Thymus (tissue), 11 donors: Measurements from ENCODE around the gene OSCP1. TPM values are rescaled to one million over a fixed set of nuclear protein-coding genes. Genes with fewer than 3 reads are reported as not detected.

Experiments used
- DNase-seq, 9 donors: peaks; one replicate each; pipeline ENCODE4 v3.0.0-alpha.2; 2013; ENCODE audit warnings: low spot score in 9 of 9, low read depth in 6 of 9, missing footprints in 1 of 9
- H3K27ac ChIP-seq, 2 donors: one replicate each; pipeline ENCODE4 v1.5.1; 2013; ENCODE audit warnings: control low read depth in 1 of 2, low read depth in 1 of 2, low read length in 1 of 2, mild to moderate bottlenecking in 1 of 2, moderate library complexity in 1 of 2
- H3K27me3 ChIP-seq, 2 donors: one replicate each; pipeline ENCODE4 v1.5.1; 2013; ENCODE audit warnings: low read length in 1 of 2; ENCODE audit not compliant: control insufficient read depth in 2 of 2, insufficient read depth in 1 of 2
- H3K36me3 ChIP-seq, 2 donors: one replicate each; pipeline ENCODE4 v1.5.1; 2013; ENCODE audit warnings: low read length in 1 of 2, mild to moderate bottlenecking in 1 of 2, moderate library complexity in 1 of 2; ENCODE audit not compliant: control insufficient read depth in 2 of 2, insufficient read depth in 2 of 2
- H3K4me1 ChIP-seq, 2 donors: one replicate each; pipeline ENCODE4 v1.5.1; 2013; ENCODE audit warnings: low read length in 2 of 2; ENCODE audit not compliant: control insufficient read depth in 2 of 2, insufficient read depth in 2 of 2
- H3K4me3 ChIP-seq, 2 donors: one replicate each; pipeline ENCODE4 v1.5.1; 2013; ENCODE audit warnings: low read length in 2 of 2, control low read depth in 1 of 2, mild to moderate bottlenecking in 1 of 2
- H3K9me3 ChIP-seq, 2 donors: one replicate each; pipeline ENCODE4 v1.5.1; 2013; ENCODE audit warnings: low read length in 1 of 2, mild to moderate bottlenecking in 1 of 2; ENCODE audit not compliant: control insufficient read depth in 2 of 2, insufficient read depth in 1 of 2
- WGBS: extraction: QIAGEN DNeasy Blood & Tissue Kit; methylation state at CpG from one replicate; pipeline ENCODE4 v1.1.7; 2013; 5-methylcytosine and 5-hydroxymethylcytosine counted together
- polyA plus RNA-seq: library from polyadenylated mRNA; stranded (reverse); fragments of 200-250 nt; gene quantifications from one replicate; pipeline ENCODE4 v1.2.3, GENCODE V29; 2013
- total RNA-seq: library from RNA; stranded (reverse); fragments of 120-200 nt; gene quantifications from one replicate; pipeline ENCODE4 v1.2.4, GENCODE V29; 2013
- donor health status: healthy.

The OSCP1 gene
- total and polyA plus RNA-seq, 2 donors, result 4.0 to 4.8 TPM

DNA sequence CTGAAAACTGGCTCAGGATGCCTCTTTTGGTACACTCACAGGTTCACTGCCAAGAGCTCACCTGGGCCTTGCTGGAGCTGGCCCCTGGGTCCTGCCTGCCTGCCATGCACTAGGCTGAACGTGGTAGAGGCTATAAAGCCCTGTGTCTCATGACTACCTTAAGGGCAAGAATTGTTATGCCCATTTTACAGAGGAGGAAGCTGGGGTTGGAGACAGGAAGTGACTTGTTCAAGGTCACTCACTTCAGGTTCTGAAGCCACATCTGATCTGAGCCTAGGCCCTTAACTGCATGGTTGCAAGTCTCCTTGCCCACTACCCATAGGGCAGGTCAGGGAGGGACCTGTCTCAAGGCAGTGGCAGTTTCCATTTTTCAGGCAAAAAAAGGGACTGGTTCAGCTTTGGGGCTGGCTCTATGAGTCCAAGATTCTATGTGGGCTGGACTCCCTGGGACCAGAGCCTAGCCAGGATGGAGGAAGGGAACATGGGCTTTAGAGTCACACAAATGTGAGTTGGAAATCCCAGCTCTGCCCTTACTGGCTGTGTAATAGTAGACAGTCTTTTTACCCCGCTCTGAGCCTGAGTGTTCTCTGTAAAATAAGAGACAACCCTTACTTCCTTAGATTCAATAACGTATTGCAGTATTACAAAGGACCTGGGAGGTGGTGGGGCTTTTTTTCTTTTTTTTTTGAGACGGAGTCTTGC is 72.3 kb downstream of the OSCP1 start:
- Histone ChIP-seq H3K4me3 (no peak overlapping the region), H3K36me3 (no peaks in the 10 kb centered on the region), H3K27me3 (no peaks in the 10 kb centered on the region), H3K4me1 (peaks cover 5 to 28% of the 10 kb centered on the region in 2 donors), H3K27ac (peak overlapping the region in 1 of 2 donors; percentile 6), H3K9me3 (no peaks in the 10 kb centered on the region)
- whole genome bisulfite sequencing, result 89% methylated on average over 4 of the region's 4 CpGs
- DNase-seq, result no peak

DNA sequence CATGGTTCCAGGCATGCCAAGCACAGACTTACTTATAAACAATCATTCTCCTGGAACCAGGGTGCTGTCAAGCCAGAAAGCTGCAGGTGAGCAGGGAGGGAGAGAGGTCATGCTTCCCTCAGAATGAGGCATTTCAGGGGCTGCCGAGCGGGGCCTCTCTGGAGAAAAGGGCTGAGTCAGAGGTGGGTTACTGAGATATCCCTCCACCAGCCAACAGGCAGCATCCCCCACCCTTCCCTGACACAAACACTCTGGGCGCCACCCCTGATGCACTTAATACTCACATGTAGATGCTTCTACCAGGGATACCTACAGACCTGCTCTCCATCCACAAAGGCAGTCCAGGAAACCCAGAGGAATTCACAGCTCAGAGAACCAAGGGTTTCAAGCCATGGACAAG is 77.6 kb downstream of the OSCP1 start:
- WGBS, result 64% methylated on average over 3 of the region's 3 CpGs
- H3K36me3 ChIP-seq, result no peaks in the 10 kb centered on the region
- no peaks in the 10 kb centered on the region for H3K9me3 ChIP-seq
- H3K4me1 ChIP-seq, result peaks cover 8 to 51% of the 10 kb centered on the region in 2 donors
- no peak overlapping the region for H3K4me3 ChIP-seq
- no peaks in the 10 kb centered on the region for H3K27me3 ChIP-seq
- no peak for DNase-seq
- H3K27ac ChIP-seq, result peak overlapping the region in 1 of 2 donors; percentile 36

GRCh38 chr1:36369061-36369861 is 81.0 kb downstream of the OSCP1 start:
- no peaks in the 10 kb centered on the region for H3K36me3 ChIP-seq
- no peaks in the 10 kb centered on the region for H3K9me3 ChIP-seq
- DNase-seq, result peak in 7 of 9 donors; percentile 56 to 91 (median 84)
- no peaks in the 10 kb centered on the region for H3K27me3 ChIP-seq
- 55% methylated on average over 7 of the region's 7 CpGs for WGBS
- no peak overlapping the region for H3K4me3 ChIP-seq
- peak overlapping the region in 1 of 2 donors; percentile 35 for H3K27ac ChIP-seq
- H3K4me1 ChIP-seq, result peaks cover 19 to 63% of the 10 kb centered on the region in 2 donors

Other genes with a start within 250 kb of the OSCP1 start
- gene THRAP3, start 226.0 kb downstream of the OSCP1 start, total RNA-seq, result 80.9 TPM
- gene THRAP3, start 226.0 kb downstream of the OSCP1 start, polyA plus RNA-seq, result 47.6 TPM
- gene SH3D21, start 144.1 kb downstream of the OSCP1 start, total RNA-seq, result 1.3 TPM
- 6.0 TPM for gene SH3D21, start 144.1 kb downstream of the OSCP1 start, polyA plus RNA-seq
- gene EVA1B, start 126.8 kb downstream of the OSCP1 start, total RNA-seq, result 15.5 TPM
- 11.2 TPM for gene EVA1B, start 126.8 kb downstream of the OSCP1 start, polyA plus RNA-seq
- 17.6 TPM for gene STK40, start 64.5 kb downstream of the OSCP1 start, total RNA-seq
- 20.7 TPM for gene STK40, start 64.5 kb downstream of the OSCP1 start, polyA plus RNA-seq
- gene LSM10, start 52.5 kb downstream of the OSCP1 start, total RNA-seq, result 14.2 TPM
- gene LSM10, start 52.5 kb downstream of the OSCP1 start, polyA plus RNA-seq, result 44.2 TPM
- gene MRPS15, start 13.9 kb upstream of the OSCP1 start, total RNA-seq, result 60.4 TPM
- gene MRPS15, start 13.9 kb upstream of the OSCP1 start, polyA plus RNA-seq, result 80.7 TPM
- 3.7 TPM for gene CSF3R, start 32.5 kb upstream of the OSCP1 start, total RNA-seq
- gene CSF3R, start 32.5 kb upstream of the OSCP1 start, polyA plus RNA-seq, result 8.6 TPM